ENCODE results near the gene ADCYAP1R1. TPM values are rescaled to one million over a fixed set of nuclear protein-coding genes. Genes with fewer than 3 reads are reported as not detected.

ADCYAP1R1 gene
- total RNA-seq, 1 donor from 2014 or later = 0.39 TPM

DNA sequence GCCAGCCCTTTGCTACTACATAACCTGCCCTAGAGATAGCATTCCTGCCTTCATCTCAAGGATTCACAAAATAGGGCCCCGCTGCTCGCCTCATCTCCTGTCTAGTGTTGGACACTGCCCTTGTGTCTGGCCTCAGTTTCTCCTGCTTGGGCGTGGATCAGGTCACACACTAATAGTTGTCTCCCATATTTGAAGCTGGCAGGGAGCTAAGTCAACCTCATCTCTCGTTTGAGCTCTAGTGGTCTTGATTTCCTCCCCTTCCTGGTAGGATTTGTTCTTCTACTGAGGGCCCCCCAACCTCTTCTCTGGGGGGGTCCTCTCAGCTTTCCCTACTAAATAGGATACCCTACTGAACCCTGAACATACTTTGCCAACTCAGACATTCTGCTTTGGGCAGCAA, 42.2 kb downstream of the ADCYAP1R1 start:
- no peak overlapping the region for H3K4me3 ChIP-seq

DNA sequence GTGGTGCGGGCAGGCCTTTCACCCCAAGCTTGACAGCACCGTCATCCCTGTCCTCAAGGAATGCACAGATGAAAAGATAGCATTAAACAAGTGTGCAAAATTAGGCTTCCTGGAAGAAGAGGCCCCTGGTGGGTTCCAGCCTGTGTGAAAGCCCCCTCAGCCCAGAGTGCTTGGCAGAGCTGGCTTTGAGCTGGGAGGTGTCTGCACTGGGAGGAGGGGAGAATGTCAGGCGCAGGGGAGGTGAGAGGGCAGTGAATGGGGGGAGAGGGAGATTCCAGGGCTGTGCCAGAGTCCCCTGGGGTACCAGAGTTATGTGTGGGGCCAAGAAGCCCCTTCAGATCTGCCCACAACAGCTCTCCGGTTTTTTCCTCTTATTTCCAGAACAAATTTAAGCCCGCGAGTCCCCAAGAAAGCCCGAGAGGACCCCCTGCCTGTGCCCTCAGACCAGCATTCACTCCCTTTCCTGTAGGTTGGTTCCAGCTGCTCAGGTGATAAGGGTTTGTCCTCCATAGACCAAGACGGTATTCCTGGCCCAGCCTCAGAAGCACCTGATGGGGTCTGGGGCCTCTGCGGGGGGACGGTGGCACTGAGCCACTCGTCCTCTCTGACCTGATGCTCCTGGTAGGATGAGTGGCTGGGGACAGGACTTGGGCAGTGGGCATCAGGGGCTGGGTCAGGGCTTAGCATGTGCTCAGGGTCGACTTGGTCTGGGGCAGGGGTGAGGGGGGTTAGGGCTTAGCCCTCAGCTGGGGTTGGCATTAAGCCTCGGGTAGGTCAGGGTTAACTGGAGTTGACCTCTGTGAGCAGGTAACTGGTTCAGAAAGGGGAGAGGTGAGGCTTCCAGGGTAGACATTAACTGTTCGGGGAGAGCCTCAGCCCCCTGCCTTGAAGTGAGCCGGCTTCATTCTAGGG, 43.4 kb downstream of the ADCYAP1R1 start:
- no peaks in the 10 kb centered on the region for H3K9me3 ChIP-seq (ENCODE audit: low read depth)
- peaks cover 3% of the 10 kb centered on the region for H3F3A ChIP-seq (ENCODE audit: low read depth)
- peaks cover 23% of the 10 kb centered on the region for H3K4me1 Mint-ChIP-seq
- H3K27ac ChIP-seq = no peak overlapping the region
- peaks cover 20% of the 10 kb centered on the region for H3K36me3 Mint-ChIP-seq
- no peaks in the 10 kb centered on the region for H3K36me3 ChIP-seq
- no peak overlapping the region for H3K4me3 Mint-ChIP-seq
- TF ChIP-seq, protein P1, sequence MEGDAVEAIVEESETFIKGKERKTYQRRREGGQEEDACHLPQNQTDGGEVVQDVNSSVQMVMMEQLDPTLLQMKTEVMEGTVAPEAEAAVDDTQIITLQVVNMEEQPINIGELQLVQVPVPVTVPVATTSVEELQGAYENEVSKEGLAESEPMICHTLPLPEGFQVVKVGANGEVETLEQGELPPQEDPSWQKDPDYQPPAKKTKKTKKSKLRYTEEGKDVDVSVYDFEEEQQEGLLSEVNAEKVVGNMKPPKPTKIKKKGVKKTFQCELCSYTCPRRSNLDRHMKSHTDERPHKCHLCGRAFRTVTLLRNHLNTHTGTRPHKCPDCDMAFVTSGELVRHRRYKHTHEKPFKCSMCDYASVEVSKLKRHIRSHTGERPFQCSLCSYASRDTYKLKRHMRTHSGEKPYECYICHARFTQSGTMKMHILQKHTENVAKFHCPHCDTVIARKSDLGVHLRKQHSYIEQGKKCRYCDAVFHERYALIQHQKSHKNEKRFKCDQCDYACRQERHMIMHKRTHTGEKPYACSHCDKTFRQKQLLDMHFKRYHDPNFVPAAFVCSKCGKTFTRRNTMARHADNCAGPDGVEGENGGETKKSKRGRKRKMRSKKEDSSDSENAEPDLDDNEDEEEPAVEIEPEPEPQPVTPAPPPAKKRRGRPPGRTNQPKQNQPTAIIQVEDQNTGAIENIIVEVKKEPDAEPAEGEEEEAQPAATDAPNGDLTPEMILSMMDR (IDR thresholded peaks at IDR 0.05) = no peak
- no peak for TF ChIP-seq EZH2 (IDR thresholded peaks at IDR 0.05)
- TF ChIP-seq EZH2phosphoT487 (IDR thresholded peaks at IDR 0.05) = no peak
- no peaks in the 10 kb centered on the region for H3K79me2 ChIP-seq (ENCODE audit: low read depth)
- no peak for DNase-seq (ENCODE audit: low spot score)
- no peak overlapping the region for H3K9ac ChIP-seq
- H3K27ac Mint-ChIP-seq = no peak overlapping the region
- peaks cover 8% of the 10 kb centered on the region for H3K27me3 Mint-ChIP-seq (ENCODE audit: insufficient read depth, low read depth)
- no peak overlapping the region for H3K4me3 ChIP-seq
- H2AFZ ChIP-seq (replicated peaks) = no peak overlapping the region
- peaks cover 10% of the 10 kb centered on the region for H3K4me1 ChIP-seq
- no peaks in the 10 kb centered on the region for H4K20me1 ChIP-seq (ENCODE audit: low read depth)
- peaks cover 4% of the 10 kb centered on the region for H3K27me3 ChIP-seq
- no peak overlapping the region for H3K4me2 ChIP-seq
- peaks cover 4% of the 10 kb centered on the region for H3K9me3 Mint-ChIP-seq

More for the DNA sequence above, 42.2 kb downstream of the ADCYAP1R1 start:
- Histone ChIP-seq H3K9me3 (ENCODE audit: low read depth) (no peaks in the 10 kb centered on the region), H3K9ac (no peak overlapping the region), H3K4me1 (peaks cover 10% of the 10 kb centered on the region), H3F3A (ENCODE audit: low read depth) (peaks cover 3% of the 10 kb centered on the region), H3K36me3 (no peaks in the 10 kb centered on the region), H3K4me2 (no peak overlapping the region), H2AFZ (replicated peaks) (no peak overlapping the region), H3K27ac (no peak overlapping the region), H4K20me1 (ENCODE audit: low read depth) (no peaks in the 10 kb centered on the region), H3K27me3 (peaks cover 4% of the 10 kb centered on the region), H3K79me2 (ENCODE audit: low read depth) (no peaks in the 10 kb centered on the region)
- H3K9me3 Mint-ChIP-seq = peaks cover 4% of the 10 kb centered on the region
- DNase-seq (ENCODE audit: low spot score) = no peak
- peaks cover 16% of the 10 kb centered on the region for H3K36me3 Mint-ChIP-seq
- TF ChIP-seq EZH2 (IDR thresholded peaks at IDR 0.05) = no peak
- TF ChIP-seq, protein P1 (IDR thresholded peaks at IDR 0.05) = no peak
- no peak for TF ChIP-seq EZH2phosphoT487 (IDR thresholded peaks at IDR 0.05)
- H3K27me3 Mint-ChIP-seq (ENCODE audit: insufficient read depth, low read depth) = peaks cover 5% of the 10 kb centered on the region
- peaks cover 23% of the 10 kb centered on the region for H3K4me1 Mint-ChIP-seq
- no peak overlapping the region for H3K27ac Mint-ChIP-seq
- H3K4me3 Mint-ChIP-seq = no peak overlapping the region

DNA sequence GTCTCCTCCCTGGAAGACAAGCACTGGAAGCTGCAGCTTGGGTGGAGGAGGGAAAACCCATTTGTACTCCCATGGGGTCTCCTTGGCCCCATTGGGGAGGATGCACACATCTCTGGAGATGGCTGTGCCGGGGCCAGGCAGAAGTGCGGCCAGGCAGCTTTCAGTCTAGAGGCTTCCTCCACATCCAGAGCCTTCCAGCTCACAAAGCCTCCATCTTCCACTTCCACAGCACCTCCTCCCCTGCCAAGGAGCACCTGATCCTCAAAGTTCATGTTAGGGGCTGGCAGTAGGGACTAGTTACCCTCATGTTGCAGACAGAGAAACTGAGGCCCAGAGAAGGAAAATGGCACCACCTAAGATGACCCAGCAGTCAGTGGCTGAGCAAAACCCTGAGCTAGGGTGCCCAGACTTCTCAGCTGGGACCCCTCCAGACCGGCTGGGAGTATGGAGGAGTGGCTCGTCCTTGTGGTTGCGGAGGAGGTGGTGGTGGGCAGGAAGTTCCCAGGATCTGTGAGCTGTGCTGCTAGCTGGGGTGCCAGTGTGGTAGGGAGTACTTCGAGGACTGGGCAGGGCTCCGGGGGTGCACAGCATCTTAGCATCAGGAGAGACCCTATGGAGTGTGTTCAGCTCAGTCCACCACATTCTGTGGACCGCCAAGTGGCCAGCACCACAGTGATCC, 44.2 kb downstream of the ADCYAP1R1 start:
- no peak overlapping the region for H3K4me3 Mint-ChIP-seq
- H3K36me3 Mint-ChIP-seq = peaks cover 17% of the 10 kb centered on the region
- no peaks in the 10 kb centered on the region for H3K36me3 ChIP-seq
- H2AFZ ChIP-seq (replicated peaks) = no peak overlapping the region
- peaks cover 18% of the 10 kb centered on the region for H3K4me1 Mint-ChIP-seq
- H3K4me1 ChIP-seq = peaks cover 10% of the 10 kb centered on the region
- no peak for DNase-seq (ENCODE audit: low spot score)
- peak overlapping the region; percentile 63 for H3K27ac Mint-ChIP-seq
- no peak overlapping the region for H3K9ac ChIP-seq
- no peaks in the 10 kb centered on the region for H3K9me3 ChIP-seq (ENCODE audit: low read depth)
- H3K4me2 ChIP-seq = no peak overlapping the region
- TF ChIP-seq EZH2 (IDR thresholded peaks at IDR 0.05) (no peak), EZH2phosphoT487 (IDR thresholded peaks at IDR 0.05) (no peak)
- TF ChIP-seq, protein P1 (IDR thresholded peaks at IDR 0.05) = no peak
- H3F3A ChIP-seq (ENCODE audit: low read depth) = peaks cover 3% of the 10 kb centered on the region
- peaks cover 9% of the 10 kb centered on the region for H3K27me3 Mint-ChIP-seq (ENCODE audit: insufficient read depth, low read depth)
- H3K9me3 Mint-ChIP-seq = no peaks in the 10 kb centered on the region
- H4K20me1 ChIP-seq (ENCODE audit: low read depth) = no peaks in the 10 kb centered on the region
- H3K27me3 ChIP-seq = peaks cover 4% of the 10 kb centered on the region
- H3K79me2 ChIP-seq (ENCODE audit: low read depth) = no peaks in the 10 kb centered on the region
- no peak overlapping the region for H3K27ac ChIP-seq
- no peak overlapping the region for H3K4me3 ChIP-seq
